WTC11 (cell line): Measurements from ENCODE around the gene ADARB2. TPM values are rescaled to one million over a fixed set of nuclear protein-coding genes. Genes with fewer than 3 reads are reported as not detected.

Experiments
- ATAC-seq: fragments of 200-7000 bp; cut with Tn5 transposase; 2 replicates; pipeline ENCODE4 v1.10.0; 2021; ENCODE audit warnings: mild to moderate bottlenecking, moderate library complexity
- CTCF ChIA-PET: fragments of 300-600 bp; sonication (Branson Sonifier 250); formaldehyde crosslinking; loops from one replicate; lab custom pipeline; 2021; ENCODE audit warnings: antibody characterized with exemption; lab: Charles Lee
- POLR2A ChIA-PET: fragments of 350-600 bp; sonication (Branson Sonifier 250); formaldehyde crosslinking; loops from one replicate; lab custom pipeline; 2021; ENCODE audit warnings: antibody characterized with exemption; lab: Charles Lee
- DNase-seq: peaks from one replicate; pipeline ENCODE4 v3.0.0; 2021; ENCODE audit warnings: low spot score
- H3K27ac Mint-ChIP-seq: 2 replicates; pipeline ENCODE4 v1.8.0; 2021; ENCODE audit warnings: mixed read lengths
- H3K27me3 Mint-ChIP-seq: 2 replicates; pipeline ENCODE4 v1.8.0; 2021; ENCODE audit warnings: low read depth, mild to moderate bottlenecking, moderate library complexity, mixed read lengths
- H3K36me3 Mint-ChIP-seq: 2 replicates; pipeline ENCODE4 v1.8.0; 2021; ENCODE audit warnings: mixed read lengths
- H3K4me1 Mint-ChIP-seq: 2 replicates; pipeline ENCODE4 v1.8.0; 2022; ENCODE audit warnings: mixed read lengths
- H3K4me3 Mint-ChIP-seq: 2 replicates; pipeline ENCODE4 v1.8.0; 2021; ENCODE audit warnings: mild to moderate bottlenecking, moderate library complexity, mixed read lengths
- H3K9me3 Mint-ChIP-seq: 2 replicates; pipeline ENCODE4 v1.8.0; 2021; ENCODE audit warnings: mixed read lengths
- ATF2 ChIP-seq: sonication (generic); formaldehyde crosslinking; IDR thresholded peaks from 2 replicates; pipeline ENCODE4 v1.8.1; 2022; ENCODE audit warnings: low read depth, missing genetic modification reagents, borderline replicate concordance
- ATF6 ChIP-seq: sonication (generic); formaldehyde crosslinking; IDR thresholded peaks from 2 replicates; pipeline ENCODE4 v1.8.1; 2023; ENCODE audit warnings: mild to moderate bottlenecking, missing genetic modification reagents
- CTCF ChIP-seq: fragments of 200-600 bp; IDR thresholded peaks from 2 replicates; pipeline ENCODE4 v1.8.0; 2022; ENCODE audit warnings: antibody characterized with exemption
- E2F4 ChIP-seq: sonication (generic); formaldehyde crosslinking; IDR thresholded peaks from 2 replicates; pipeline ENCODE4 v1.8.1; 2022; ENCODE audit warnings: low read depth, mild to moderate bottlenecking, moderate library complexity, missing genetic modification reagents, borderline replicate concordance
- ESRRA ChIP-seq: sonication (generic); formaldehyde crosslinking; IDR thresholded peaks from 2 replicates; pipeline ENCODE4 v1.8.1; 2022; ENCODE audit warnings: mild to moderate bottlenecking, missing genetic modification reagents, borderline replicate concordance
- GTF2I ChIP-seq: fragments of 250-450 bp; sonication (Bioruptor Pico); conservative IDR thresholded peaks from 2 replicates; pipeline ENCODE4 v1.4.0; 2021; ENCODE audit warnings: mild to moderate bottlenecking
- IRF1 ChIP-seq: sonication (generic); formaldehyde crosslinking; IDR thresholded peaks from 2 replicates; pipeline ENCODE4 v1.8.0; 2023; ENCODE audit warnings: missing genetic modification reagents
- JUN ChIP-seq: sonication (generic); formaldehyde crosslinking; IDR thresholded peaks from 2 replicates; pipeline ENCODE4 v1.8.0; 2023; ENCODE audit warnings: mild to moderate bottlenecking, missing genetic modification reagents
- KAT7 ChIP-seq: sonication (generic); formaldehyde crosslinking; IDR thresholded peaks from 2 replicates; pipeline ENCODE4 v1.8.1; 2023; ENCODE audit warnings: missing genetic modification reagents, mild to moderate bottlenecking, borderline replicate concordance
- NFE2L1 ChIP-seq: sonication (generic); formaldehyde crosslinking; IDR thresholded peaks from 2 replicates; pipeline ENCODE4 v1.8.1; 2023; ENCODE audit warnings: missing genetic modification reagents
- SMAD3 ChIP-seq: sonication (generic); formaldehyde crosslinking; IDR thresholded peaks from 2 replicates; pipeline ENCODE4 v1.8.0; 2022; ENCODE audit warnings: missing genetic modification reagents, mild to moderate bottlenecking, borderline replicate concordance
- ZNF263 ChIP-seq: sonication (generic); formaldehyde crosslinking; IDR thresholded peaks from 2 replicates; pipeline ENCODE4 v1.8.1; 2022; ENCODE audit warnings: low read depth, mild to moderate bottlenecking, moderate library complexity, missing genetic modification reagents
- ZNF532 ChIP-seq: fragments of 250-450 bp; sonication (Bioruptor Pico); IDR thresholded peaks from 2 replicates; pipeline ENCODE4 v1.9.0; 2021; ENCODE audit warnings: mild to moderate bottlenecking, borderline replicate concordance
- total RNA-seq: library from RNA; stranded (reverse); gene quantifications from 3 replicates; pipeline ENCODE4 v1.2.3, GENCODE V29; 2021

The ADARB2 gene
- total RNA-seq, 1 experiment from 2014 or later: 3.7 TPM

GRCh38 chr10:1374511-1375345 lies 362.6 kb downstream of the ADARB2 start:
- Mint-ChIP-seq H3K36me3 (no peaks in the 10 kb centered on the region), H3K4me1 (peaks cover 17% of the 10 kb centered on the region)
- ATAC-seq: peak; percentile 43

GRCh38 chr10:1373287-1373686 lies 364.0 kb downstream of the ADARB2 start:
- Mint-ChIP-seq H3K4me3 (no peak overlapping the region), H3K4me1 (peaks cover 16% of the 10 kb centered on the region), H3K36me3 (no peaks in the 10 kb centered on the region), H3K9me3 (peaks cover 5% of the 10 kb centered on the region), H3K27me3 (no peaks in the 10 kb centered on the region), H3K27ac (no peak overlapping the region)
- DNase-seq (no peak), ATAC-seq (no peak)
- ChIA-PET POLR2A (interaction anchor here (1.0 kb wide), 1 partner anchor 23 kb away, joined by 3 read pairs; no protein-coding TSS in a partner anchor), CTCF (interaction anchor here (0.7 kb wide), 1 partner anchor 30 kb away, joined by 3 read pairs; no protein-coding TSS in a partner anchor)
- TF ChIP-seq GTF2I (no peak), ATF6 (CRISPR knock-in tag) (no peak), NFE2L1 (CRISPR knock-in tag) (no peak), ATF2 (CRISPR knock-in tag) (no peak), JUN (CRISPR knock-in tag) (no peak), ZNF532 (CRISPR knock-in tag) (no peak), KAT7 (CRISPR knock-in tag) (no peak)

More at GRCh38 chr10:1374511-1375345, 362.6 kb downstream of the ADARB2 start:
- DNase-seq: no peak
- Mint-ChIP-seq H3K27me3 (no peaks in the 10 kb centered on the region; the same call in 1 of the 2 replicates), H3K27ac (no peak overlapping the region), H3K4me3 (no peak overlapping the region), H3K9me3 (peaks cover 5% of the 10 kb centered on the region)
- ChIA-PET CTCF (no interaction called here), POLR2A (no interaction called here)
- TF ChIP-seq IRF1 (no peak), ESRRA (CRISPR knock-in tag) (no peak), ZNF263 (CRISPR knock-in tag) (no peak), E2F4 (CRISPR knock-in tag) (no peak), CTCF (no peak), ATF2 (CRISPR knock-in tag) (no peak), SMAD3 (CRISPR knock-in tag) (no peak)
